ENCODE data around the gene UBE2J2. TPM values are rescaled to one million over a fixed set of nuclear protein-coding genes. Genes with fewer than 3 reads are reported as not detected.

The UBE2J2 gene
- total RNA-seq, 1 donor from 2014 or later: 73.8 TPM

DNA sequence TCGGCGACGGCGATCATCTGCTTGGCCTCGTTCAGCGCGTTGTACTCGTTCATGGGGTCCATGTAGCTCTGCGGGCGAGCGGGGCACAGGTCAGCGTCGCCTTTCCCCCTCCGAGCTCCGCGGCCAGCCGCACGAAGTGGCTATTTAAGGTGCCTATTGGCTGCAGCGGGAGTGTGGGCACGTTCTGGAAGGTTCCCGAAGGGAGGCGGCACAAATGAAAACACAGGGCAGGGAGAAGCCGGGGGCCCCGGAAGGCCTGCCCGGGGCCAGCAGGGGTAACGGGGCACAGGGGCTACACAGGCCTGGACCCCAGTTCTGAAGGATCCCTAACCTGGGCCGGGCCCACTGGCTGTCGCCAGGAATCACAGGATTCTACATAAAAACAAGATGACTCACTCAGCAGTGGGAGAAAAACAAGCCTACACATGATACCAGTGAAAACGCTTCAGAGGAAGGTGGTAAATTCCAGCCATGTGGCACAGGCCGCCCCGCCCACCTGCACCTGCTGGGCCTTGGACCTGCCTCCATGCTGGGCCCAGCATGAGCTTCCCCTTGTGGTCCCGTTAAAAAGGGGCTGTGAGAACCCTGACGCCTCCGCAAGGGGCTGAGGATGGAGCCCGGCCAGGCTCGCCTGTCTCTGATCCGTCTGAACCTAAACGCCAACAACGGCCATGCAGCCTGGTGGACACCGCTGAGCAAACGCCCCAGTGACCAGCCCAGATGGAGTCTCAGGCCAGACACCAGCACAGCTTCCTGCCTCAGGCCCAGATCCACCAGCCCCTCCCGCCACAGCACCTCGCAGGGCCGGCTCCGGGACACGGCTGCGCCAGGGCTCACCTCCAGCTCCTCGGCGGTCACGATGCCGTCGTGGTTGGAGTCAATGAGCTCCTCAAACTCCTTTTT lies 55.8 kb downstream of the UBE2J2 start:
- Mint-ChIP-seq H3K27me3 (no peaks in the 10 kb centered on the region), H3K36me3 (peaks cover 7% of the 10 kb centered on the region), H3K9me3 (no peaks in the 10 kb centered on the region), H3K4me3 (no peak overlapping the region), H3K4me1 (ENCODE audit: unreplicated experiment) (no peaks in the 10 kb centered on the region), H3K27ac (no peak overlapping the region)
- TF ChIP-seq, protein P1, sequence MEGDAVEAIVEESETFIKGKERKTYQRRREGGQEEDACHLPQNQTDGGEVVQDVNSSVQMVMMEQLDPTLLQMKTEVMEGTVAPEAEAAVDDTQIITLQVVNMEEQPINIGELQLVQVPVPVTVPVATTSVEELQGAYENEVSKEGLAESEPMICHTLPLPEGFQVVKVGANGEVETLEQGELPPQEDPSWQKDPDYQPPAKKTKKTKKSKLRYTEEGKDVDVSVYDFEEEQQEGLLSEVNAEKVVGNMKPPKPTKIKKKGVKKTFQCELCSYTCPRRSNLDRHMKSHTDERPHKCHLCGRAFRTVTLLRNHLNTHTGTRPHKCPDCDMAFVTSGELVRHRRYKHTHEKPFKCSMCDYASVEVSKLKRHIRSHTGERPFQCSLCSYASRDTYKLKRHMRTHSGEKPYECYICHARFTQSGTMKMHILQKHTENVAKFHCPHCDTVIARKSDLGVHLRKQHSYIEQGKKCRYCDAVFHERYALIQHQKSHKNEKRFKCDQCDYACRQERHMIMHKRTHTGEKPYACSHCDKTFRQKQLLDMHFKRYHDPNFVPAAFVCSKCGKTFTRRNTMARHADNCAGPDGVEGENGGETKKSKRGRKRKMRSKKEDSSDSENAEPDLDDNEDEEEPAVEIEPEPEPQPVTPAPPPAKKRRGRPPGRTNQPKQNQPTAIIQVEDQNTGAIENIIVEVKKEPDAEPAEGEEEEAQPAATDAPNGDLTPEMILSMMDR (conservative IDR thresholded peaks at IDR 0.05): no peak
- DNase-seq (ENCODE audit: extremely low spot score, unreplicated experiment): no peak

GRCh38 chr1:1216770-1217620 lies 56.7 kb downstream of the UBE2J2 start:
- TF ChIP-seq, protein P1 (conservative IDR thresholded peaks at IDR 0.05): no peak
- Mint-ChIP-seq H3K36me3 (peaks cover 4% of the 10 kb centered on the region), H3K9me3 (no peaks in the 10 kb centered on the region), H3K4me1 (ENCODE audit: unreplicated experiment) (no peaks in the 10 kb centered on the region), H3K27ac (no peak overlapping the region), H3K4me3 (no peak overlapping the region), H3K27me3 (no peaks in the 10 kb centered on the region)
- no peak for DNase-seq (ENCODE audit: extremely low spot score, unreplicated experiment)

DNA sequence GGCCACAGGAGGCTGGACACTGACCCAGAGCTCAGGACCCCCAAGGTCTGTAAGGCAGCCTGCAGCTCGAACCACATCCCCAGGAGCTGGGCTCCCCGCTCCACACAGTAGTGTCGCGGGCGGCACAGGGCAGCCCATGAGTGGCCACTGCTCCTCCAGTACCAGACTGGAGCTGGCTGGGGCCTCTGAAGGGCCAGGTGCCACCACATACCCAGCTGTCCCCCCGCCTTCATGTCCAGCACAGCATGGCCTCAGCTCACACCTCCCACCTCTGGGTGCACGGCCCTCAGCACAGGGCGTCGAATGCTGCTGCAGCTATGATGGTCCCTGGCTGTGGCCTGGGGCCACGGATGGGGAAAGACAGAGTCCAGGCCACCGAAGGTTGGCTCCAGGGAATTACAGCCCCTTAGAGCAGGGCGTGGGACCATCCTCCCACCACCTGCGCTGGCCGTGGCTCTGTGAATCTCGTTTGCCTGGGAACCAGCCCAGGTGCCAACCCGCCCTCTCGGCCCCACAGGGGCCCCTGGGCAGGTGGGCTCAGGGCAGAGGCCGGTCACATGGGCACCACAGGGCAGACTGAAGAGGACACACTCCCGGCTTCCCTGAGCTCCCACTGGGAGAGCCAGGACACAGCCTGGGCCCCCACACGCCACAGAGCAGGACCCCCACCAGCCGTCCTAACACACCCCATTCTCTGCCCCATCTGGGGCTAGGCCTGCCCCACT lies 57.6 kb downstream of the UBE2J2 start:
- DNase-seq (ENCODE audit: extremely low spot score, unreplicated experiment): no peak
- Mint-ChIP-seq H3K36me3 (peaks cover 4% of the 10 kb centered on the region), H3K27ac (no peak overlapping the region), H3K4me1 (ENCODE audit: unreplicated experiment) (no peaks in the 10 kb centered on the region), H3K27me3 (no peaks in the 10 kb centered on the region), H3K4me3 (no peak overlapping the region), H3K9me3 (no peaks in the 10 kb centered on the region)
- TF ChIP-seq, protein P1 (conservative IDR thresholded peaks at IDR 0.05): no peak

DNA sequence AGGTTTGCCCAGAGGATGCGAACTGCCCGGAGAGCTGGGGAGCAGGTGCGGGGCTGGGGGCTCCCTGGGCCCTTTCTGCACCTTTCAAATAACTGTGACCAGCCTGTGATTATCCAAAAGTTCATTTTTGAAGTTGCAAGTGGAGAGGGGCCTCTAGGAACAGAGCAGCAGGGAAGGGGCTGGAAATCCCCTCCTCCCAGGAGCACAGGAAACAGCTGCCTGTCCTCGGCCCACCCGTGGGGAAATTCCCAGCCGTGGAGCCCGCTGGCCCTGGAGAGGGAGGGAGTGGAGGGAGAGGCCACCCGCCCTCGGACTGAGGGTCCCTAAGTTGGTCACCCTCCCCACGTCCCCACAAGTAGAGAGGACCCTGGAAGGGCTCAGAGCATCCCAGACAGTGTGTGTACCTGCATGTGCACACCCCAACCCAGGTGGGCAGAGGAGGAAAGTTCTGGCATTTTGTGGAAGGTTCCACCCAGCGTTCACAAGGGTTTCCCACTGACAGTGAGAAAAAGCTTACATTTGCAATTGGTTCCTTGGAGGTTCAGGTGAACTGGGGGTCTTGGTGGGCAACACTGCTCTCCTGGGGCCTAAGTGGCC lies 58.5 kb downstream of the UBE2J2 start:
- Mint-ChIP-seq H3K27me3 (no peaks in the 10 kb centered on the region), H3K4me1 (ENCODE audit: unreplicated experiment) (no peaks in the 10 kb centered on the region), H3K9me3 (no peaks in the 10 kb centered on the region), H3K4me3 (no peak overlapping the region), H3K27ac (no peak overlapping the region), H3K36me3 (no peaks in the 10 kb centered on the region)
- TF ChIP-seq, protein P1 (conservative IDR thresholded peaks at IDR 0.05): no peak
- no peak for DNase-seq (ENCODE audit: extremely low spot score, unreplicated experiment)

Measured in type B pancreatic cell (in vitro differentiated cells).